A549 treated with AZD9567 at 1 μM for 4 hours (cell line): ENCODE results near the gene OR10V1. TPM values are rescaled to one million over a fixed set of nuclear protein-coding genes. Genes with fewer than 3 reads are reported as not detected.

Experiments used
- total RNA-seq: library from RNA; stranded (reverse); fragments of 200-300 nt; extraction: Qiagen RNA extraction; gene quantifications from 5 replicates; pipeline ENCODE4 v1.2.3, GENCODE V29; 2022; ENCODE audit not compliant: insufficient read depth

Gene OR10V1
- not detected in 5 replicates for total RNA-seq

GRCh38 chr11:59713745-59714144 is at the start of gene OR10V1:
Gene OR10V1, minus strand, starts transcription at chr11:59713845. Its CDS starts 0 bp downstream, at chr11:59713845.

GRCh38 chr11:59754859-59755700 is 41.4 kb upstream of the OR10V1 start, which contains the start of gene STX3:
Gene STX3, plus strand, starts transcription at chr11:59755376. Its CDS starts 230 bp downstream, at chr11:59755606.

GRCh38 chr11:59668950-59669610 is 44.6 kb downstream of the OR10V1 start, which contains the start of gene PATL1:
Gene PATL1, minus strand, starts transcription at chr11:59669037. Its CDS starts 142 bp downstream, at chr11:59668895.

Other genes starting within 250 kb of the OR10V1 start
- not detected in 5 replicates for gene OR4D10, start 240.5 kb downstream of the OR10V1 start, total RNA-seq
- gene OR4D11, start 210.3 kb downstream of the OR10V1 start, total RNA-seq = not detected in 5 replicates
- not detected in 5 replicates for gene OR4D9, start 202.3 kb downstream of the OR10V1 start, total RNA-seq
- 28.6 to 30.7 TPM (median 29.6 TPM) in 5 replicates for gene OSBP, start 98.1 kb downstream of the OR10V1 start, total RNA-seq
- gene PATL1, start 44.8 kb downstream of the OR10V1 start, total RNA-seq = 41.1 to 51.4 TPM (median 45.7 TPM) in 5 replicates
- gene STX3, start 41.5 kb upstream of the OR10V1 start, total RNA-seq = 19.7 to 26.4 TPM (median 23.3 TPM) in 5 replicates
- 63.5 to 82.2 TPM (median 66.3 TPM) in 5 replicates for gene MRPL16, start 96.9 kb upstream of the OR10V1 start, total RNA-seq
- gene CBLIF, start 131.7 kb upstream of the OR10V1 start, total RNA-seq = not detected in 5 replicates
- gene TCN1, start 152.6 kb upstream of the OR10V1 start, total RNA-seq = 0.09 to 0.26 TPM (median 0.20 TPM) in 3 of 5 replicates, not detected in the others
- gene OOSP3, start 164.9 kb upstream of the OR10V1 start, total RNA-seq = not detected in 5 replicates
- gene OOSP1, start 224.6 kb upstream of the OR10V1 start, total RNA-seq = not detected in 5 replicates